ENCODE data around the gene B3GNT3.

The B3GNT3 gene

GRCh38 chr19:17859533-17860330 lies 64.8 kb downstream of the B3GNT3 start, which contains the start of gene RPL18A:
Gene RPL18A, plus strand, starts transcription at chr19:17859910. Its CDS starts 47 bp downstream, at chr19:17859957.
- DNase-seq (ENCODE audit: low read depth in 3 of 3, low spot score in 1 of 3) = peak; percentile 90 to 99 (median 98)

GRCh38 chr19:17860331-17860992 lies 65.5 kb downstream of the B3GNT3 start:
- no peak for DNase-seq (ENCODE audit: low read depth in 3 of 3, low spot score in 1 of 3)

GRCh38 chr19:17860993-17861360 lies 66.0 kb downstream of the B3GNT3 start:
- no peak for DNase-seq (ENCODE audit: low read depth in 3 of 3, low spot score in 1 of 3)

- DNase-seq (ENCODE audit: low read depth in 3 of 3, low spot score in 1 of 3) = no peak
Measured at GRCh38 chr19:17861542-17862402, 66.8 kb downstream of the B3GNT3 start.

GRCh38 chr19:17862711-17863519 lies 68.0 kb downstream of the B3GNT3 start:
- DNase-seq (ENCODE audit: low read depth in 3 of 3, low spot score in 1 of 3) = no peak

Measured in stimulated activated CD4-positive, alpha-beta T cell treated with anti-CD3 and anti-CD28 coated beads, TNF-alpha, amount 100 ng/mL, for 1 hour (primary cell).